OCI-LY7 (cell line): ENCODE measurements around the gene KLHL20. TPM values are rescaled to one million over a fixed set of nuclear protein-coding genes. Genes with fewer than 3 reads are reported as not detected.
"Not testable (repeated sequence)": the region's sequence is repeated elsewhere in the genome, so short reads cannot be mapped to it uniquely, and the experiment has no call there.

Experiments
- BruUV-seq: library from RNA; stranded (reverse); fragments of 400-500 nt; replicated peaks from 2 replicates; lab custom pipeline; 2021; lab: Mats Ljungman, UMichigan
- CTCF ChIA-PET: fragments of 300-600 bp; sonication (Branson Sonifier 250); formaldehyde crosslinking; loops from one replicate; lab custom pipeline; 2022; ENCODE audit warnings: antibody characterized with exemption; ENCODE audit not compliant: unreplicated experiment; lab: Charles Lee
- POLR2A ChIA-PET: fragments of 300-600 bp; sonication (Branson Sonifier 250); formaldehyde crosslinking; loops from one replicate; lab custom pipeline; 2022; ENCODE audit warnings: antibody characterized with exemption; lab: Charles Lee
- DNase-seq: peaks from one replicate; pipeline ENCODE4 v3.0.0-alpha.2; 2015; ENCODE audit warnings: low spot score
- H2AFZ ChIP-seq: fragments of 200-600 bp; sonication (generic), shearing (Covaris generic); 2 replicates; pipeline ENCODE4 v1.6.1; 2014; ENCODE audit warnings: mild to moderate bottlenecking, antibody characterized with exemption, low read length, moderate library complexity
- H3K27ac ChIP-seq: fragments of 200-600 bp; sonication (generic); 2 replicates; pipeline ENCODE4 v1.5.1; 2014; ENCODE audit warnings: mixed run types, low read depth, mild to moderate bottlenecking, moderate library complexity, low read length, inconsistent platforms; ENCODE audit not compliant: poor library complexity, severe bottlenecking
- H3K36me3 ChIP-seq: fragments of 200-600 bp; sonication (generic); 2 replicates; pipeline ENCODE4 v1.6.1; 2014; ENCODE audit warnings: mild to moderate bottlenecking, antibody characterized with exemption, low read length, moderate library complexity, mixed read lengths; ENCODE audit not compliant: insufficient read depth
- H3K4me1 ChIP-seq: fragments of 200-600 bp; sonication (generic); 2 replicates; pipeline ENCODE4 v1.5.1; 2014; ENCODE audit warnings: mild to moderate bottlenecking, low read length; ENCODE audit not compliant: insufficient read depth, poor library complexity, severe bottlenecking
- H3K4me2 ChIP-seq: fragments of 200-600 bp; sonication (generic); 2 replicates; pipeline ENCODE4 v1.6.1; 2014; ENCODE audit warnings: mild to moderate bottlenecking, low read length
- H3K4me3 ChIP-seq: fragments of 200-600 bp; sonication (generic); 2 replicates; pipeline ENCODE4 v1.5.1; 2014; ENCODE audit warnings: mild to moderate bottlenecking, low read depth, low read length; ENCODE audit not compliant: poor library complexity, severe bottlenecking
- H3K79me2 ChIP-seq: fragments of 200-600 bp; sonication (generic); 2 replicates; pipeline ENCODE4 v1.6.1; 2016; ENCODE audit warnings: low read depth, mild to moderate bottlenecking, low read length, moderate library complexity, mixed read lengths; ENCODE audit not compliant: insufficient read depth
- H3K9me2 ChIP-seq: fragments of 200-600 bp; sonication (generic); 2 replicates; pipeline ENCODE4 v1.6.1; 2016; ENCODE audit warnings: mild to moderate bottlenecking, low read length, mixed read lengths; ENCODE audit not compliant: insufficient read depth
- H3K9me3 ChIP-seq: fragments of 200-600 bp; sonication (generic); 2 replicates; pipeline ENCODE4 v1.6.1; 2014; ENCODE audit warnings: mild to moderate bottlenecking, mixed run types, low read length, mixed read lengths
- H4K20me1 ChIP-seq: fragments of 200-600 bp; sonication (generic); 2 replicates; pipeline ENCODE4 v1.6.1; 2014; ENCODE audit warnings: mild to moderate bottlenecking, antibody characterized with exemption, low read length, moderate library complexity, mixed read lengths; ENCODE audit not compliant: insufficient read depth
- EZH2phosphoT487 ChIP-seq: fragments of 200-600 bp; sonication (generic); IDR thresholded peaks from 2 replicates; pipeline ENCODE4 v1.6.1; 2018; ENCODE audit warnings: low read depth, borderline replicate concordance, mild to moderate bottlenecking, mixed run types, antibody characterized with exemption, low read length, moderate library complexity, mixed read lengths
- intact Hi-C: fragments of 100-400 bp; cut with micrococcal nuclease; formaldehyde crosslinking; loops from one replicate; pipeline ENCODE4 v1.10.0; 2022; ENCODE audit not compliant: unreplicated experiment
- total RNA-seq, 2 experiments: library from RNA; depleted of rRNA in 1 of 2; stranded (reverse); fragments of >200 nt in 1 of 2; shearing (Covaris generic) in 1 of 2; gene quantifications; 2 replicates each; pipeline ENCODE4 v1.2.3, GENCODE V29; 2014 to 2022
- TF ChIP-seq, protein P1 (sequence below): fragments of 200-600 bp; sonication (generic); conservative IDR thresholded peaks from 2 replicates; pipeline ENCODE4 v1.5.1; 2014; ENCODE audit warnings: mild to moderate bottlenecking, antibody characterized with exemption, low read length, moderate library complexity, mixed read lengths

Gene KLHL20
- total RNA-seq, 2 experiments from 2014 or later: 17.5 to 22.6 TPM

DNA sequence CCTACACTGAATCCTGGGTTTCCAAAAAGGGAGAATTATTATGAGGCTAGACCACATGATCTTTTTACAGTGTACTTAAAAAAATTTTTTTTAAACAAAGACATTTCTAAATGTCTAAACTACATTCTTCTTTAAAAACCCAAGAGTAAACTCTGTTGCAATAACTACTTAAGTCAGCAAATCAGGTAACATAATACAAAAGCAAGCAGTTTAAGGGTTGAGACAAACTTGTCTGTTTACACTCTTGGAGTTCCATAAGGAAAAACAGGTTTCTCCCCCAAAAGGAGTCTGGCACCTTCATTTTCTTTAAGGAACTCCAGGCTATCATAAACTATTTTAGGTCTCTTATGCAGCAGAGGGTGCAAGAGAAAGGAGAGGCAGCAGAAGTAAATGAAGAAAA, 32.6 kb upstream of the KLHL20 start:
- H3K4me3 ChIP-seq: no peak overlapping the region
- no peaks in the 10 kb centered on the region for H3K9me3 ChIP-seq
- ChIA-PET POLR2A (interaction anchor here (0.6 to 0.7 kb wide), 3 partner anchors 60 to 189 kb away, joined by 3 to 4 read pairs (median 3); no protein-coding TSS in a partner anchor), CTCF (no interaction called here)
- H4K20me1 ChIP-seq: no peaks in the 10 kb centered on the region
- H3K4me1 ChIP-seq: no peaks in the 10 kb centered on the region
- no peaks in the 10 kb centered on the region for H3K9me2 ChIP-seq
- H2AFZ ChIP-seq: no peak overlapping the region
- TF ChIP-seq, protein P1, sequence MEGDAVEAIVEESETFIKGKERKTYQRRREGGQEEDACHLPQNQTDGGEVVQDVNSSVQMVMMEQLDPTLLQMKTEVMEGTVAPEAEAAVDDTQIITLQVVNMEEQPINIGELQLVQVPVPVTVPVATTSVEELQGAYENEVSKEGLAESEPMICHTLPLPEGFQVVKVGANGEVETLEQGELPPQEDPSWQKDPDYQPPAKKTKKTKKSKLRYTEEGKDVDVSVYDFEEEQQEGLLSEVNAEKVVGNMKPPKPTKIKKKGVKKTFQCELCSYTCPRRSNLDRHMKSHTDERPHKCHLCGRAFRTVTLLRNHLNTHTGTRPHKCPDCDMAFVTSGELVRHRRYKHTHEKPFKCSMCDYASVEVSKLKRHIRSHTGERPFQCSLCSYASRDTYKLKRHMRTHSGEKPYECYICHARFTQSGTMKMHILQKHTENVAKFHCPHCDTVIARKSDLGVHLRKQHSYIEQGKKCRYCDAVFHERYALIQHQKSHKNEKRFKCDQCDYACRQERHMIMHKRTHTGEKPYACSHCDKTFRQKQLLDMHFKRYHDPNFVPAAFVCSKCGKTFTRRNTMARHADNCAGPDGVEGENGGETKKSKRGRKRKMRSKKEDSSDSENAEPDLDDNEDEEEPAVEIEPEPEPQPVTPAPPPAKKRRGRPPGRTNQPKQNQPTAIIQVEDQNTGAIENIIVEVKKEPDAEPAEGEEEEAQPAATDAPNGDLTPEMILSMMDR: no peak
- no peak for TF ChIP-seq EZH2phosphoT487
- no TSS peak for BruUV-seq
- no peak overlapping the region for H3K4me2 ChIP-seq
- H3K79me2 ChIP-seq: no peaks in the 10 kb centered on the region
- intact Hi-C loops: loop anchor here (10.0 kb wide), 1 partner anchor 937 kb away; no protein-coding TSS in a partner anchor
- H3K27ac ChIP-seq: no peak overlapping the region
- H3K36me3 ChIP-seq: no peaks in the 10 kb centered on the region
- no peak for DNase-seq

DNA sequence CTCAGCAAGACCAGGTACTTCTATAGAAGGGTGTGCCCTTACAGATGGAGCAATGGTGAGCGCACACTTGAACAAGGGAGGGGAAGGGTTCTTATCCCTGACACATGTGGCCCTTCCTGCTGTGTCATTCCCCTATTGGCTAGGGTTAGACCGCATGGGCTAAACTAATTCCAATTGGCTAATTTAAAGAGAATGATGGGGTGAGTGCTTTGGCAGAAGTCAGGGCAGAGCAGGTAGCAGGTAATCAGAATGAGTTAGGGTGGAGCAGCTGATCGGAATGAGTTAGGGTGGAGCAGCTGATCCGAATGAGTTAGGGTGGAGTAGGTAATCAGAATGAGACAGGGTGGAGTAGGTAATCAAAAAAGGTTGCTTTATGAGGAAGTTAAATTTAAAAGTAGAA, 30.9 kb upstream of the KLHL20 start:
- H3K27ac ChIP-seq, H3K4me2 ChIP-seq, H2AFZ ChIP-seq, H3K79me2 ChIP-seq, H3K4me1 ChIP-seq, H3K36me3 ChIP-seq, H3K4me3 ChIP-seq, H3K9me3 ChIP-seq, DNase-seq, POLR2A ChIA-PET, H4K20me1 ChIP-seq, H3K9me2 ChIP-seq, BruUV-seq, CTCF ChIA-PET: not testable (repeated sequence)
- intact Hi-C loops: loop anchor here (10.0 kb wide), 1 partner anchor 939 kb away; no protein-coding TSS in a partner anchor

DNA sequence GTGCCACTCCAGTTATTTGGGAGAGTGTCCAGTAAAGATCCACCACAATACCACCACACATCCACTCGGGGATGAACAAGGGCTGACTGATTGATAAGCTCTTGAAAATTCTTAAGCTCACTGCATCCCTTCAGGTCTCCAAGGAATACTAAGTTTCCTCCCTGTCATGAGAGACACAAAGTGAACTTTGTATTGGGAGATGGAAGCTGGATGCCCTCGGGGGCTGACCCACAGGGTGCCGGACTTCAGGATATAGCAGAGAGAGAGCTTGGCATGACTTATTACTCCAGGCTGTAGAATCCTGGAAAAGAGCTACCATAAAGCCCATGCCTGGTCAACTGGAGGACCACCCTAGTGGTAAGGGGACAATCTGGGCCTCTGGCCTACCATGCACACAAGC, 29.7 kb upstream of the KLHL20 start:
- intact Hi-C loops: loop anchor here (10.0 kb wide), 1 partner anchor 940 kb away; no protein-coding TSS in a partner anchor
- CTCF ChIA-PET, H3K4me3 ChIP-seq, H3K4me1 ChIP-seq, H3K27ac ChIP-seq, H3K79me2 ChIP-seq, H3K36me3 ChIP-seq, DNase-seq, H4K20me1 ChIP-seq, BruUV-seq, H2AFZ ChIP-seq, POLR2A ChIA-PET, H3K9me3 ChIP-seq, H3K4me2 ChIP-seq, H3K9me2 ChIP-seq: not testable (repeated sequence)

DNA sequence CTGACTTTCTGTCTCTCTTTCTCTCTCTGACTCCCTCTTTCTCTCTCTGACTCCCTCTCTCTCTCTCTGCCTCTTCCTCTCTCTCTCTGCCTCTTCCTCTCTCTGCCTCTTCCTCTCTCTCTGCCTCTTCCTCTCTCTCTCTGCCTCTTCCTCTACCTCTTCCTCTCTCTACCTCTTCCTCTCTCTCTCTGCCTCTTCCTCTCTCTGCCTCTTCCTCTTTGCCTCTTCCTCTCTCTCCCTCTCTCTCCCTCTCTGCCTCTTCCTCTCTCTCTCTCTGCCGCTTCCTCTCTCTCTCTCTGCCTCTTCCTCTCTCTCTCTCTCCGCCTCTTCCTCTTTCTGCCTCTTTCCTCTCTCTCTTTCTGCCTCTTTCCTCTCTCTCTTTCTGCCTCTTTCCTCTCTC, 26.5 kb upstream of the KLHL20 start:
- Histone ChIP-seq H3K79me2 (no peaks in the 10 kb centered on the region), H3K4me2 (no peak overlapping the region), H3K4me1 (no peaks in the 10 kb centered on the region), H4K20me1 (no peaks in the 10 kb centered on the region), H3K9me3 (no peaks in the 10 kb centered on the region), H3K4me3 (no peak overlapping the region), H3K9me2 (no peaks in the 10 kb centered on the region), H3K27ac (no peak overlapping the region), H3K36me3 (no peaks in the 10 kb centered on the region), H2AFZ (no peak overlapping the region)
- intact Hi-C loops: loop anchor here (10.0 kb wide), 1 partner anchor 943 kb away; no protein-coding TSS in a partner anchor
- TF ChIP-seq, protein P1: no peak
- TF ChIP-seq EZH2phosphoT487: no peak
- CTCF ChIA-PET: no interaction called here
- DNase-seq: no peak
- POLR2A ChIA-PET: no interaction called here
- no TSS peak for BruUV-seq
